ENCODE data around the gene GUCY2C.

The GUCY2C gene

DNA sequence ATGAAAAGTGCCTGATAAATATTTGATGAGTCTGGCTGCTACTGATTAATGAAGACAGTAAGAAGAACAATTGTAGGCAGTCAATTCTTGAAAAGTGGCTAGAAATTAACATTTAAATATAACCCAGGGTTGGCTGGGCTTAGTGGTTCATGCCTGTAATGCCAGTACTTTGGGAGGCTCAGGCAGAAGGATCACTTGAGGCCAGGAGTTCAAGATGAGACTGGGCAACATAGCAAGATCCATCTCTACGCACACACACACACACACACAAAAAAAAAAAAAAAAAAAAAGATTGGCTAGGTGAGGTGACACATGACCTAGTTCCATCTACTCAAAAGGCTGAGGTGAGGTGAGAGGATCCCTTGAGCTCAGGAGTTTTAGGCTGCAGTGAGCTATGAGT, 120.8 kb downstream of the GUCY2C start:
- no peak for DNase-seq (ENCODE audit: low read depth in 3 of 3, low spot score in 1 of 3)

DNA sequence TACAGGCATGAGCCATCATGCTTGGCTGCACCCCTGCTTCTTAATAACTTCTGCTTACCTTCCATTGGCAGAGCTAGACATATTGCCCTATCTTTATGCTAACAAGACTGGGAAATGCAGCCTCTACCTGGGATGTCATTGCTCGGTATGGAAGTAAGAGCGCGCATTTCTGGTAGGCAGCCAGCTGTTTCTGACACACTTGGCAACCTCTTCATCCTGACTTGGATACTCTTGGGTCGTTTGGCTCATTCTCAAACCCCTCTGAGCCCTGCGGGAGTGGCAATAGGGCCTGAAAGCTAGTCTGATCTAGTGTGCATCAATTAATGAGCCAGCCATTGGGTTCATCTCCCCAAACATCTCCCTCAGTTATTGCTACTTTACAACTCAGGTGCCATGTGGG, 123.3 kb downstream of the GUCY2C start:
- no peak for DNase-seq (ENCODE audit: low read depth in 3 of 3, low spot score in 1 of 3)

DNA sequence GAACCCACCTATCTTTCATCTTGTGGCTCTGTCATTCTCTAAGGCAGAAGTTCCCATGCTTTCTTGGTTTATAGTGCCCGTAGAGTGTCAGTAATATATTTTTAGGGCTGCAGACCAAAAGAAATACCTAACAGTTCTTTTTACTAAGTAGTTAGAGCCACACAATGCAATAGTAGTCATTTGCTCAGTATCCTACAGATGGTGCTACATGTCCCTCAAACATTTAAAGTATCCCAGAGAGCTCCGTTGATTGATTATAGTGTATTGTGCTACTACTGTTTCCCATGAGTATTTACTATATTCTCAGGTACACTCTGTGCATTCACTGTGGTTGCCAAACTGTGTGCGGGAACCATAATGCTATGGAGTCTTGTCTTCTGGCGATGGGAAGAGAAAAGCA, 124.0 kb downstream of the GUCY2C start:
- DNase-seq (ENCODE audit: low read depth in 3 of 3, low spot score in 1 of 3): no peak

GRCh38 chr12:14571779-14572178, 124.6 kb downstream of the GUCY2C start:
- no peak for DNase-seq (ENCODE audit: low read depth in 3 of 3, low spot score in 1 of 3)

DNA sequence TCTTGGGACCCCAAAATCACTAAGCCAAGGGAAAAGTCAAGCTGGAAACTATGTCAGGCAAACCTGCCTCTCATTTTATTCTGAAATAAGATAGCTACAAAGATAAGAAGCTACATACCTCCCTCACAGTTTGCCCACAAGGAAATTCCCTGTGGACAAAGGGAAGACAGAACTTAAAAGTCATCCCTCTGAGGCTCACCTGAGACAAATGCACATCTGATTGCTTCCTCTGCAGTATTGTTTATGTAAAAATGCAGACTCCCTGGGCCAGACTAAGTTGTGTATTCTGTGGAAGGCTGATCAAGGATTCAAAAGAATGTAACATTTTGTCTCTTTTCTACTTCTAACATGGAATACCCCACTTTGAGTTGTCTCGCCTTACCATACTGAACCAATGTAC, 126.2 kb downstream of the GUCY2C start:
- no peak for DNase-seq (ENCODE audit: low read depth in 3 of 3, low spot score in 1 of 3)

DNA sequence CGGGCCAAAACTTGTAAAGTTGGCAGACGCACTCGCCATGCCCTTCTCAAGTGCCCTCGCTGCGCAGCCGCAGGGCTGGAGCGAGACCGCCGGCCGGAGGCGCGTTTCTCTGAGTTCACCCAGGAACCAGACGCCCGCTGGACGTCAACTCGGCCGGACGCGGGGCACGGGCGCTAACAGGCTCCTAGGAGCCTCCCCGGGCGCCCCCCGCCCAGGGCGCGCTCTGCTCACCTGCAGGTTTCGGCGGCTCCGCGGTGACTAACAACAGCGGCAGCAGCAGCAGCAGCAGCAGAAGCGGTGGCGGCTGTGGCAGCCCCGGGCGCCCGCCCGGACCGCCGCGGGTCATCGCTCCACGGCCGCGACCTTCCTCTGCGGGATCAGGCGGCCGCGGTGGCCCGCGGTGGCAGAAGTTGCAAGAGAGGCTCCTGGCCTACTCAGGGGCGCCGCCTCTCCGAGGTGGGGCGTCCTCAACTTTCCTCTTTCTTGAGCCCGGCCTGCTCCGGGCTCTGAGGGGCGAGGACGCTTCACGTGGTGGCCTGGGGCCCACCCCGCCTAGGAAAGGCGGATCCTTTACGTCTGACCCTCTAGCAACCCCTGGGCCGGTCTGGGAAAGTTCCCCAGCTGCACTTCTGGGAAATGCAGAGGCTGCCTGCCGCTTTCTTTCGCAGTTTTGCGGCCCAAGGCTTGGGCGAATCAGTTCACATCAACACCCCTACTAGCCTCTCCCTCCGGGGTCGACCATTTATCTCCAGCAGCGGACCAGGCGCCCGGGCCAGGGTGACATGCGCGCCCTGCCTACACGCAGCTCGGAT, 128.8 kb downstream of the GUCY2C start, which contains the start of gene PLBD1:
TSS of gene PLBD1 (minus strand) at position 533 of the 812 bp plus-strand sequence. CDS start at position 346, 187 bp downstream.
- no peak for DNase-seq (ENCODE audit: low read depth in 3 of 3, low spot score in 1 of 3)

GRCh38 chr12:14564336-14564959, 132.0 kb downstream of the GUCY2C start:
- DNase-seq (ENCODE audit: low read depth in 3 of 3, low spot score in 1 of 3): no peak

DNA sequence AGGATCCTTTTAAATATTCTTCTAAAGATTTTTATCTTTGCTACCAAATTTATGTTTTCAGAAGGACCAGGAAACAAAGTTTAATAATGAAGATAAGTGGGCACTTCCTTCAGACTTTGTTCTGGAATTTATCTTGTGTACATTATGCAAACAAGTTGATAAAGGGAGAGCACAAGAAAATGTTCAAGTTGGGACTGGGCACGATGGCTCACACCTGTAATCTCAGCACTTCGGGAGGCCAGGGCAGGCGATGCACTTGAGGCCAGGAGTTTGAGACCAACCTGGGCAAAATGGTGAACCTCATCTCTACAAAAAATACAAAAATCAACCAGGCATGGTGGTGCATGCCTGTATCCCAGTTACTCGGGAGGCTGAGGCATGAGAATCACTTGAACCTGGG, 133.4 kb downstream of the GUCY2C start:
- no peak for DNase-seq (ENCODE audit: low read depth in 3 of 3, low spot score in 1 of 3)

Measured in stimulated activated CD4-positive, alpha-beta T cell treated with anti-CD3 and anti-CD28 coated beads, TNF-alpha, amount 100 ng/mL, for 1 hour (primary cell).